ENCODE results near the gene OR6C75. TPM values are rescaled to one million over a fixed set of nuclear protein-coding genes. Genes with fewer than 3 reads are reported as not detected.

OR6C75 gene
- total RNA-seq, 1 donor = not detected

GRCh38 chr12:55372521-55372920 lies 9.7 kb downstream of the OR6C75 start:
- no peak for DNase-seq (ENCODE audit: insufficient read length, low spot score, missing footprints)
- no peaks in the 10 kb centered on the region for H3K36me3 ChIP-seq (ENCODE audit: insufficient read depth, low read length)
- no peak overlapping the region for H2AFZ ChIP-seq (ENCODE audit: low read length)
- no peaks in the 10 kb centered on the region for H3K9me3 ChIP-seq (ENCODE audit: low read depth, low read length)
- no peak for TF ChIP-seq CTCF (IDR thresholded peaks at IDR 0.05; ENCODE audit: extremely low read depth, low read depth, low read length)
- H3K27ac ChIP-seq (ENCODE audit: low read depth, low read length) = no peak overlapping the region
- no peak overlapping the region for H3K4me2 ChIP-seq (ENCODE audit: insufficient read depth, low read length)
- H3K4me3 ChIP-seq (ENCODE audit: insufficient read depth, low read length) = no peak overlapping the region
- H3K4me1 ChIP-seq (ENCODE audit: insufficient read depth, low read length) = no peaks in the 10 kb centered on the region
- H3K79me2 ChIP-seq (ENCODE audit: insufficient read depth, low read length) = no peaks in the 10 kb centered on the region
- no peaks in the 10 kb centered on the region for H3K27me3 ChIP-seq (ENCODE audit: insufficient read depth, low read length)
- no peaks in the 10 kb centered on the region for H4K20me1 ChIP-seq (ENCODE audit: insufficient read depth, low read length)

- H3K27me3 ChIP-seq (ENCODE audit: insufficient read depth, low read length) = no peaks in the 10 kb centered on the region
- no peak overlapping the region for H3K27ac ChIP-seq (ENCODE audit: low read depth, low read length)
- no peak overlapping the region for H3K4me2 ChIP-seq (ENCODE audit: insufficient read depth, low read length)
- TF ChIP-seq CTCF (IDR thresholded peaks at IDR 0.05; ENCODE audit: extremely low read depth, low read depth, low read length) = no peak
- H3K4me1 ChIP-seq (ENCODE audit: insufficient read depth, low read length) = no peaks in the 10 kb centered on the region
- H3K9me3 ChIP-seq (ENCODE audit: low read depth, low read length) = no peaks in the 10 kb centered on the region
- no peak for DNase-seq (ENCODE audit: insufficient read length, low spot score, missing footprints)
- no peaks in the 10 kb centered on the region for H4K20me1 ChIP-seq (ENCODE audit: insufficient read depth, low read length)
- no peak overlapping the region for H3K4me3 ChIP-seq (ENCODE audit: insufficient read depth, low read length)
- no peak overlapping the region for H2AFZ ChIP-seq (ENCODE audit: low read length)
- no peaks in the 10 kb centered on the region for H3K36me3 ChIP-seq (ENCODE audit: insufficient read depth, low read length)
- no peaks in the 10 kb centered on the region for H3K79me2 ChIP-seq (ENCODE audit: insufficient read depth, low read length)
Measured at GRCh38 chr12:55385891-55386290, 23.1 kb downstream of the OR6C75 start.

GRCh38 chr12:55392032-55392795 lies 29.4 kb downstream of the OR6C75 start:
- DNase-seq (ENCODE audit: insufficient read length, low spot score, missing footprints) = no peak
- H2AFZ ChIP-seq (ENCODE audit: low read length) = no peak overlapping the region
- H4K20me1 ChIP-seq (ENCODE audit: insufficient read depth, low read length) = no peaks in the 10 kb centered on the region
- H3K4me3 ChIP-seq (ENCODE audit: insufficient read depth, low read length) = no peak overlapping the region
- H3K79me2 ChIP-seq (ENCODE audit: insufficient read depth, low read length) = no peaks in the 10 kb centered on the region
- no peaks in the 10 kb centered on the region for H3K9me3 ChIP-seq (ENCODE audit: low read depth, low read length)
- no peaks in the 10 kb centered on the region for H3K36me3 ChIP-seq (ENCODE audit: insufficient read depth, low read length)
- no peaks in the 10 kb centered on the region for H3K27me3 ChIP-seq (ENCODE audit: insufficient read depth, low read length)
- H3K4me2 ChIP-seq (ENCODE audit: insufficient read depth, low read length) = no peak overlapping the region
- H3K27ac ChIP-seq (ENCODE audit: low read depth, low read length) = no peak overlapping the region
- no peaks in the 10 kb centered on the region for H3K4me1 ChIP-seq (ENCODE audit: insufficient read depth, low read length)
- TF ChIP-seq CTCF (IDR thresholded peaks at IDR 0.05; ENCODE audit: extremely low read depth, low read depth, low read length) = no peak

- no peaks in the 10 kb centered on the region for H3K79me2 ChIP-seq (ENCODE audit: insufficient read depth, low read length)
- no peak overlapping the region for H3K4me3 ChIP-seq (ENCODE audit: insufficient read depth, low read length)
- no peak for DNase-seq (ENCODE audit: insufficient read length, low spot score, missing footprints)
- H3K4me2 ChIP-seq (ENCODE audit: insufficient read depth, low read length) = no peak overlapping the region
- no peaks in the 10 kb centered on the region for H4K20me1 ChIP-seq (ENCODE audit: insufficient read depth, low read length)
- H3K27me3 ChIP-seq (ENCODE audit: insufficient read depth, low read length) = no peaks in the 10 kb centered on the region
- no peak overlapping the region for H3K27ac ChIP-seq (ENCODE audit: low read depth, low read length)
- no peaks in the 10 kb centered on the region for H3K36me3 ChIP-seq (ENCODE audit: insufficient read depth, low read length)
- no peak overlapping the region for H2AFZ ChIP-seq (ENCODE audit: low read length)
- H3K9me3 ChIP-seq (ENCODE audit: low read depth, low read length) = no peaks in the 10 kb centered on the region
- no peak for TF ChIP-seq CTCF (IDR thresholded peaks at IDR 0.05; ENCODE audit: extremely low read depth, low read depth, low read length)
- no peaks in the 10 kb centered on the region for H3K4me1 ChIP-seq (ENCODE audit: insufficient read depth, low read length)
Measured at GRCh38 chr12:55396326-55396725, 33.6 kb downstream of the OR6C75 start.

Measured in osteoblast (primary cell).